GM19395 (cell line): Measurements from ENCODE around the gene BBS9.

Experiments used
- ATAC-seq: cut with Tn5 transposase; IDR thresholded peaks from one replicate; pipeline ENCODE4 v1.9.1; 2021; ENCODE audit warnings: mild to moderate bottlenecking, moderate library complexity; ENCODE audit not compliant: unreplicated experiment

BBS9 gene

DNA sequence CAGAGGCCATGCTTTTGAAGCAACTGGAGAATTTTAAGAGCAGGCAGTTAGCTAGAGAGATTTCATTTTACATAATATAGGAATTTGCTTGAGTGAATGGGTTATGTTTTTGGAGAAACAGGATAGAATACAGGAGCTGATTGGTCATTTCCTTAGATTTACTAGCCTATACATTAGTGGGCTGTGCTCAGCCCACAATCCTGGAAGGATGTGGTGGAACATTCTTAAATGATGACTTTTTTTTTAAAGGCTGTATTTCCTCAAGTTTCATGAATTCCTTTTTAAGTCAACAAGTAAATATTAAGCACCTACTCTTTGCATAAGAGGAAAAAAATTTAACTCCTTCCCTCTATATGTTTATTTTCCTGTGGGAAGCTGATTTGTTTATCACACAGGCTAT, 461.6 kb downstream of the BBS9 start:
- ATAC-seq = no peak

DNA sequence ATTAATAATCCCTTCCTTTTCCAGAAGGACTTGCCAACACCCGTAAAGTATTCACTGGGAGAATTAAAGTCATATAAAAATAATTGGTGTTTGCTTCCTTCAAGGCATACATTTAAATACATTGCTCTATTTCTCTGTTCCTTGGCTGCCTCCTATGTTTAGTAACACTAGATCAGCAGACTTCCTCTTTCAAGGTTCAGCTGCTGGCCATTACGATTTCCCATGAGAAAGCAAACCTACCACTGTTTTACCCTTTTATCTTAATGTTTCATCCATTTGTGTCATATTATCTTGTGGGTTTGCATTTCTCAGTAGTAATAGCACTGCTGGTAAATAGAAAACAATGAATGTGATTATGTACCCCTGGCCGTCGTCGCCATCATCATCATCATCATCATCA, 462.1 kb downstream of the BBS9 start:
- no peak for ATAC-seq

DNA sequence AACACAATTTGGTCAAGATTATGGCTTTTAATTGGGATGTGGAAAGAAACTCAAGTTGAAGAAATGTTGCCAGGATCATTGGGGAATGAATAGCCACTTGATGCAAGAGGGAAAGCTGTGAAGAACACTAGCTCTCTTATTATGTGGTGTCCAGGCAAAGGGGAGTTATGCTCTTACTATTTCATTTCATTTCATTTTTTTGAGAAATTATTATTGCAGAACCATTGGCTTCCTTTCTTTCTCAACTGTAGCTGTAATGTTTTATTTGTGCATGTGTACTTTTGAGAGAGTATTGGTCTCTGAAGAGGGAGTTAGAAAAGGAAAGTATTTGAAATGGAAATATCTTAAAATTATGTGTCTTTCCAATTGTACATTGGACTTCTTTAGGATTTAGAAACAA, 463.4 kb downstream of the BBS9 start:
- ATAC-seq = no peak

DNA sequence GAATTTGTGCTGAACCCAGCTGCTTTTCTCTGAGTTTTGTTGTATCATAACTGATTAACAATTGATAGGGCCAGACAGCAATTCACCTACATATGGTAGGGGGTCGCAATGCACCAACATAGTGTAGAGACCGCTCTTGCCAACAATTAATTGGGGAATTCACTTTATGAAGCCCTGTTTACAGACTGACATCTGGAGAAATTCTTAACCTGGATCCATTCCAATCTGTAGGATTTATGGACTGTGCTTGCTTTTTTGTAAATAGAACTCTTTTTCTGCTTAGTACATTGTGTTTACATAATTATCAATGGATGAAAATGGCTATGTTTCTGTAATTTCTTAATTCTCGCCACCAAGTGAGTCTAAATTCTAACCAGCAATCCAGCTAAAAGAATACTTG, 464.2 kb downstream of the BBS9 start:
- no peak for ATAC-seq

DNA sequence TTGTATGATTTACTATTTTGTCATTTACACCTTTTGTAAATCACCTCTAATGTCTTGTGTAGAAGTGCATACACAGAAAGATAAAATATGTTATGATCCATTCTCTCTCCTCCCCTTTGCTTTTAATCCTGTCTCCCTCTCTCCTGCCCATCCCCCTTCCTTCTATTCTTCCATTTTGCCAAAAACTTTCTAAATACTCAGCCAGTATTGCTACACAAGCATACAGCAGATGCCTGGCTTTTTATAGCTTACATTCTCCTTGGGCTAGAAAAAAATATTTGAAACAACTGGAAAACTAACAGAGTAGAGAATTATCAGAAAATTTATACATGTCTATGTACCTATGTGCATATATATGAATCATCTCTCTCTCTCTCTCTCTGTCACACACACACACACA, 467.3 kb downstream of the BBS9 start:
- no peak for ATAC-seq

DNA sequence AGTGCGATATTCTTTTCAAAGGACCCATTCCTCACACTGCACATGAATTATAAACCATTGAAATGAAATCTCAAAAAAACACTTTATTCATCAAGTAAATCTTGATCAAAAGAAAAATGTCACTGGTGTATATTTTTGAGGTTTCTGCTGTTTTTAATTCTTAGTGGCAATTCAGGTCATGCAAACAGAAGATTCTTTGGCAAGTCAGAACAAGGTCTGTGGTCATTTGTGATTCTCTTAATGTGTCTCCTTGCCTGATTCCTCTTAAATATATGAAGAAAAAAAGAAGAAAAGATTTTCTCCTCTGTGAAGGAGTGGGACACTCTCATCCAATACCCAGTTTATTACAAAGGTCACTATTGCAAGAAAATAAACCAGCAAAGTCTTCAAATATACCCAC, 467.8 kb downstream of the BBS9 start:
- no peak for ATAC-seq

DNA sequence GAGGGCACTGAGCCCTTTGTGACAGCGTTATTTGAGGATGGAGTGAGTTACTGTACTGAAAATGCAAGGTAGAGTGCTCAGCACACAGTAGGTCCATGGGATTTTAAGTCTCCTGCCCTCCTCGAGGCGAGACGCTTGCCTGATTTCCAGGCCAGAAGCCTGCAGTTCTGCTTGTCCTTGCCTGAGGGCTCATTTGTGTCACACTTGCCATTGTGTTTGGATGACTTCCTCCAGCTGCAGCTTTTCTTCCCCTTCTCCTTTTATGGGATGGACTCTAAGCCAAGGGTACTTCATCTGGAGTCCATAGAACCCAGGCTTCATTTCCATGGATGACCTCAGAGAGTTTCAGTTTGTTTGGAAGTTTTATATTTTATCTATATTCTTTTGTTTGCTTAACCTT, 471.7 kb downstream of the BBS9 start:
- no peak for ATAC-seq

DNA sequence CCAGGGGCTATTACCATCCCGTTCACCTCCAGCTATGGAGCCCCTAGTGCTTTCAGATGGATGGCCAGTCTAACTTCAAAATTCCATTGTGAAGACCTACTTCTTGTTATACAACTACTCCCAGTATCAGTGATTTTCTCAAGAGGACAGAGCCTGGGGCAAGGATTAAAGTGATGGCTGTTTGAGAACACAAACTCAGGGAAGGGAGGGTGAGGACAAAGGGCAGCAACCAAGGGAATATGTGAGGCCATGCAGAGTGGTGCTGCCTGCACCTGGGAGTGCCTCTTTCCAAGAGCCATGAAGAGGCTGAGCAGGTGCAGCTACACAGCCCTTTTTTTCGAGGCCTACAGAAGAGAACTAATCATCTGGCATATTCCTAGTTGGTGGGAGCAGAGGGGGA, 472.5 kb downstream of the BBS9 start:
- ATAC-seq = no peak

DNA sequence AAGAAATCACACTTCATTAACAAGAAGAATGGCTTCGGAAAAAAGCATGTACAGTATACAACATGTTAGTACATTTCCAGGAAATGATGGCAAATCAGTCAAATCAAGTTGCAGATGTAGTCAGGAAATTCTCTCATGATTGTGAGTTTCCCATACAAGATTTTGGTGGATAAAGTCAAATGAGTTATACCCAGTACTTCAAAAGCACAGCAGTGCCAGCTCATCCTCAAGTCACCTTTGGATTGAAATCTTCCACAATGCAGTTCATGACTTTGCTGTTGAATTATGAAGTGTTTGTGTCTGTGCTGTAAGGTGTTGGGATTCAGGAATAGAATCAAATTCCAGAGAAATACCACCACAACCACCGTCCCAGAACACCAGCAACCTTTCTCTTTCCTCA, 474.7 kb downstream of the BBS9 start:
- no peak for ATAC-seq

DNA sequence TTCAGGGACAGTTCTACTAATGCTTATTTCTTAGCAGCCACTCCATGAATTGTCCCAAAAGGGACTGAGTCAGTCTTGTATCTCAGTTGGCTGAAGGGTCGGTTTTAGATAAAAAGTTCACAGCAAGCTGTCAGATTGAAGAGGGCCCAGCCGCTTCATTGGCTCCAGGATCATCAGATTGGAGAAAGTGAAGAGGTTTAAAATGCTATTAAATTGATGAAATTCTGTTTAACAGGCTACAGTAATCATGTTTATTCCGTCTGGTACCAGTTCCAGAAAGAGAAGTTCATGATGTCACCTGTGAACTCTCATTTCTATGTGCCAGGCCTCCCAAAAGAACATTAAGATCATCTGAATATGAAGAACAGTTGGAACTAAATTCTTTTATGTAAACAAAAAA, 481.6 kb downstream of the BBS9 start:
- ATAC-seq = no peak

DNA sequence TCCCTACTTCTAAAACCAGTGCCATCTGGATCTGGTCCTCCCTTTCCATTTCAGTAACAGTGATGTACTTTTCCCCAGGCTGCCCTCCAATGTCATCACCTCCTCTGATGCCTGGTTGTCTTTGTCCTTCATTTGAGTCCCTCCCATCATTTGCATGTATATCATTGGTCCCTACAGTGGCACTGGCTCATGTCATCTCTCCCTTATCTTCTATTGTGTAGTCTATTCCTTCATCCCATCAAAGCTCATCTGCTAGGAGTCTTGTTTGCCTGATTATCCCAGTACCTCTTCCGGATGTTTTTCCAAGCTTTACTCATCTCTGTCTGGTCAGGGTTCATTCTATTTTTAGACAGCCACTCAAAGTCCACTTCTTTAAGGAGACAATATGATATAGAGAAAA, 483.1 kb downstream of the BBS9 start:
- no peak for ATAC-seq

DNA sequence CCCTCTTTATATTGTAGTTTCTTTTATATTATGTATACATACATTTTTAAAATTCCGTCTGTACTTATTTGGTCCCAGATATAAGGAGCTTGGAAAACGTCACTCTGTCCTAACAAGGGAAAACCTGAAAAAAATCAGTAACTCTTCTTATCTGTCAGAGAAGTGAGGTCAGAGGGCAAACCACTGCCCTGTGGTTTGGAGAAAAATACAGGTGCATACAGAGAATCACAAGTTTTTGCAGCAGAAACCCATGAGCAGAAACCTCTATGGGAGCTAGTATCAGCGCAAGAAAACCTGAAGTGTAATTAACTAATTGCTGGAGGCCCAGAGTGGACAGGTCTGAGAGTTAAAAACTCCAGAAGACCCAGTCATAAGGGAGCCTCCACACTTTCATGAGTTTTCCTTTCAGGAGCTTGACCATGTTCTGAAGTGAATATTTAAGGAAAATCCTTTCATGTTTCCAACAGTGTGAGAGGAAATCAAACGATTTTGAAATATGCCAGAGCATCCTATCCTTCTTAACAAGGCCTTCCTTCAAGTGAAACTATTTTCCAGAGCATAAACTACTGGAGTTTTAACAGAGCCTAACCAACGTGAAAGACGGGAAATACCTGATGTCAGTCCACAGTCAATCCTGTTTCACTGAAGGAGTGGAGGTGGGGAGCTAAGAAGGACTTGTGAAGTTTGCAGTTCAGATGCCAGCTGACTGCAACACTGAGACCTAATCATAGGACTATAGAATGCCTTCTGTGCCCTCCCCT, 485.2 kb downstream of the BBS9 start:
- no peak for ATAC-seq

DNA sequence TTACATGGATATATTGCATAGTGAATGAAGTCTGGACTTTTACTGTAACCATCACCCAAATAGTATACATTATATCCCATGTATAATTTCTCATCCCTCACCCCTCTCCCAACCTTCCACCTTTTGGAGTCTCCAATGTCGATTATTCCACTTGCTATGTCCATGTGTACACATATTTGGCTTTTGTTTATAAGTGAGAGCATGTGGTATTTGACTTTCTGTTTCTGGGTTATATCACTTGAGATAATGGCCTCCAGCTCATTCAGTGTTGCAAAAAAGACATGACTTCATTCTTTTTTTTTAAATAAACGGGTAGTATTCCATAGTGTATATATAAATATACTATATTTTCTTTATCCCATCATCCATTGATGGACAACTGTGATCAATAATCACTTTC, 487.4 kb downstream of the BBS9 start:
- ATAC-seq = no peak

DNA sequence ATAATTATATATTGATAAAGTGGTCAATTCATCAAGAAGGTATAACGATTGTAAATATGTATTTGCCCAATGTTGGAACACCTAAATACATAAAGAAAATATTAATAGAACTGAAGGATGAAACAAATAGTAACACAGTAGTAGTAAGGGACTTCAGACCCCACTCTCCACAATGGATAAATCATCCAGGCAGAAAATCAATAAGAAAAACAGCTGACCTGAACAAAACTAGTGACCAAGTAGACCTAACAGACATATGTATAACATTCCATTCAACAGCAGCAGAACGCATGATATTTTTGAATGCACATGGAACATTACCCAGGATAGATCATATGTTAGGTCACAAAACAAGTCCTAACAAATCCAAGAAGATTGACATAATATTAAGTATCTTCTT, 489.9 kb downstream of the BBS9 start:
- ATAC-seq = no peak

DNA sequence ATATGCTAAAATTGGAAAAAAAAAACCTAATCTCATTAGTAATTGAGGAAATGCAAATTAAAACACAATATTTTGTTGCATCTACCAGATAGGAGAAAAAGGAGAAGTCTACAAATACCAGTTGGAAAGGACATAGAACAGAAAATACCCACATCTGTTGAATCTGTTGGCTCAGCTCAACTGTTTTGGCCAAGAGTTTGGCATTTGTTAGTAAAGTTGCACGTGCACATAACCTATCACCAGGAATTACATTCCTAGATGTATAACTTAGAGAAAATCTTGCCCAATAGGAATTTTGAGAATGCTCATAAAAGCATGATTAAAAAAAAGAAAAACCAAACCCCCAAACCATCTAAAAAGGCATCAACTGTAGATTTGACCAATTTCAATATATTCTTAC, 493.9 kb downstream of the BBS9 start:
- ATAC-seq = no peak

DNA sequence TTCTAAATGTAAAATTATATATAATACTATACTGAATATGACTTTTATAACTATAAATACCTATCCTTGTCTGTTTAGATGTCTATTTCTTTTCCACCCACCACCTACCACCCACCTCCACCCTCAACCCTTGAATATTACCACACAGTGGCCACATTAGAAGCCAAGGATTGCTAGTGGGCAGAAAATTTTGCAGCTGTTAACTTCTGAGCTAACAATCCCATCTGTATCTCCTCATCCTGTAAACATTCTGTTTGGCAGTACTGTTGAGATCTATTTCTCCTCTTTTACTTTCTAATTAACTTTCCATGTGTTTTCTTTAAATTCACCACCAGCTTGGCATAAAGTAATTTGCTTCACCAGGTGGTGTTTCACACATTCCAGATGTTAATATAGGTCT, 494.9 kb downstream of the BBS9 start:
- no peak for ATAC-seq

DNA sequence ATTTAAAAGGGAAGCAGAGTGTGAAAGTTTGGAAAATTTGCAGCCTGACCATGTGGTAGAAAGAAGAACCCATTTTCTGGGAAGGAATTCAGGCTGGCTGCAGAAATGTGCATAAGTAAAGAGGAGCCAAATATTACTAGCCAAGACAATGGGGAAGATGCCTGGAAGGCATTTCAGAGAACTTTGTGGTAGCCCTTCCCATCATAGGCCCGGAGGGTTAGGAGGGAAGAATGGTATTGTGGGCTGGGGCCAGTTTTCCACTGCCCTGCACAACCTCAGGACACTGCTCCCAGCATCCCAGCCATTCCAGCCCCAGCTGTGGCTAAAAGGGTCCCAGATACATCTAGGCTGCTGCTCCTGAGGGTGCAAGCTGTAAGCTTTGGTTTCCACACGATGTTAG, 497.5 kb downstream of the BBS9 start:
- ATAC-seq = no peak

DNA sequence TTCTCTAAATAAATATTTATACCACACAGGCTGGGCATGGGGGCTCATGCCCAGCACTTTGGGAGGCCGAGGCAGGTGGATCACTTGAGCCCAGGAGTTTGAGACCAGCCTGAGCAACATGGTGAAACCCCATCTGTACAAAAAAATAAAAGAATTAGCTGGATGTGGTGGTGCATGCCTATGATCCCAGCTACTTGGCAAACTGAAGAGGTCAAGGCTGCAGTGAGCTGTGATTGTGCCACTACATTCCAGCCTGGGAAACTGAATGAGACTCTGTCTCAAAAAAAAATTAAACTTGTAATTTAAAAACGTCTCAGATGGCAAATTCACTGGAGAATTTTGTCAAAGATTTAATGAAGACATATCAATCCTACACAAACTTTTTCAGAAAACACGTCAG, 498.4 kb downstream of the BBS9 start:
- no peak for ATAC-seq

DNA sequence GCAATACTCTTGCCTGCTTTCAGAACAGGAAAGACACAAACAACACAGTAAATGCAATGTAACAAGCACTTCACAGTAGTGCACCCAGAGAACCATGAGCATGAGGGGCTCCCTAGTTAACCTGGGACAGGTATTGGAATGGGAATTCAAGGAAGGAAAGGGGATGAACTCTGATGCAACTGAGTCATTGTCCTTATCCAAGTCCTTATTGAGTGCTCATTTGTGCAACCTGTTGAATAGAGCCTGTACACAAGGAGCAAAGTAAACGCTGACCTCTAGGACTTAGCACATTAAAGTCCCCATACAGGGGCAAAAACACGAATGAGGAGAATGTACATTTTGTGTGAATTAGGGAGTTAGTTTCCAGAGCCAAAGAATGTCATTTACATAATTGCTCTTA, 499.5 kb downstream of the BBS9 start:
- no peak for ATAC-seq

DNA sequence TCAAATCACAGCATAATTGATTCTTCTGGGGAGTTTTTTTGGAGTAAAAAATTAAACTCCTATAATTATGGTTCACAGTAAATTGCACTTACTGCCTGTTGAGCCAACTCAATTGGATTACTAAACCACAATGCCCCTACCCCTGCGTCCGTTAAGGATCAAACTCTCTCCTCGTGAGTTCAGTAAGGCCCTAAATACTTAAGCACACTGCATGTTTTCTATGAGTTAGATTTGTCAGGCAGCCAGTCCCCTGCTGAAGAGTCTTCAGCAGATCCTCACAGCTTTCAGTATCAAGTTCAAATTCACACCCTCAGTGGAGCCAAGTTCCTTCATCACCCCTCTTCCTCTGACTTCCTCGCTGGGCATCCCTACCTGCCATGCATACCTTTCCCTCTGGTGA, 501.0 kb downstream of the BBS9 start:
- no peak for ATAC-seq

DNA sequence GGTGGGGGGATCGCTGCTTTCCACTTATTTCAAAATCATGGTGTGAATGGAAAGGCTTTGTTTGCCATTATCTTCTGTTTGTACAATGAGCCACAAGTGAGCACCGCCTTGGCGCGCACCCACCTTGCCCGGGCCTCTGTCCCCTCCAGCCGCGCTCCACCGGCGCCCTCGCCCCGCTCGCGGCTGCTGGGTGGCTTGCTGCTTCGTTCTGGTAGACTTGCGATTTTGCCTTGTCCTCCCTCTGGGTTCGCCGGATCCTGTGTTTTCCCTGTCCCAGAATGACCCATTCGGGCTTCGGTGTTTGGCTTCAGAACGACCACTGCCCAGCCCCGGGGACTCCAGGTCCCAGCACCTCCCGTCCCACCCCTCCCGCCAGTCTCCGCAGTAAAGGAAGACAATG, 503.0 kb downstream of the BBS9 start:
- no peak for ATAC-seq

DNA sequence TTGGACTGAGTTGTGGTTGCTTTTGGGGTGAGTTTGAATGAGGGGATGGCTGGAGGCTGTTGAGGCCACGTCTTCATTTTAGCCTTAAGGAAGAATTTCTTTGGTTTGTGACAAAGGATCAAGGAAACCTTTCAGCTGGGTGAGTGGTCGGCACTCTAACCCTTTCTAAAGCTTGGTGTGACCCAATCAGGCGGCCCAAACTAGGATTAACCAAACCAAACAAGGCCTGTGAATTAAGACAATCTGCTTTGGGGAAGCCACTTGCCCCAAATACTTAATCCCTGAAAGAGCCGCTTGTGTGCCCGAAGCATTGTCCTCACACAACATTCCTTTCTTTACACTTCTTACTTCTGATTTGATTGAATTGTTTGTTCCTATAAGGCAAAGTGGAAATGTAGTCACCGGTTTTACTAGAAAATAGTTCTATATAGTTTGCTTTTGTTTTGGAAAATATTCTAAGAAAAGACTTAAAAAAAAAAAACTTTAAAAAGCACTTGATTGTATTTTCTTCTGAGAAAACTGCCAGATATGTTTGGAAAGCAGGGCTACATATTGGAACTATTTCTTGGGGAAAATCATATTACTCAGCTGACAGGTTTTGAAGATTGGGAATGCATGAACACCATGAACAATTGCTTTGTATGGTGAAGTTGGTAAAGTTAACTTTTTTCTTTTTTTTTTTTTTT, 503.6 kb downstream of the BBS9 start:
- ATAC-seq = no peak

DNA sequence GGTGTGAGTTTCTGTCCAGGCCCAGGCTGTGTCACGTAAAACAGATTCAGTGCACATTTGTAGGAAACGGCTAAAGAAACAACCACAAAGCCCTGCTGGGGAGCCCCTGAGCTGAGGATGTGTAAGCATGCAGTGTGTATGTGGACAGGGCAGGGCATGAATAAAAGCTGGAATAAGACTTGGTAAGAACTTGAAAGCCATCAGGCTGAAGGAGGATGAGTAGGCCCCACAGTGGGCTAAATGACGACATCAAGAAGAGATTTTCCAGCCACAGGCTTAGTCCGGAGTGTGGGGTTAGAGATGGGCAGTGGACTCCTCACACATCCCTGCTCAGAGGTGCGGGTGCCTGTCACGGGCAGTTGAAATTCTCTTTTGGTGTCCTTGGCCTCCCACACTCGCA, 505.2 kb downstream of the BBS9 start:
- no peak for ATAC-seq
